H9 (cell line): Measurements from ENCODE around the gene OXSR1. TPM values are rescaled to one million over a fixed set of nuclear protein-coding genes. Genes with fewer than 3 reads are reported as not detected.

Experiments used
- DNase-seq: peaks from one replicate; pipeline ENCODE4 v3.0.0-alpha.2; 2017
- H2AFZ ChIP-seq: one replicate; pipeline ENCODE4 v1.6.1; 2013; ENCODE audit warnings: mild to moderate bottlenecking, low read length, control low read depth, moderate library complexity
- H2AK5ac ChIP-seq: 2 replicates; pipeline ENCODE4 v1.6.1; 2013; ENCODE audit warnings: low read length, control low read depth, mixed read lengths; ENCODE audit not compliant: insufficient read length
- H2BK120ac ChIP-seq: one replicate; pipeline ENCODE4 v1.6.1; 2013; ENCODE audit warnings: low read depth, mild to moderate bottlenecking, low read length, control low read depth, inconsistent platforms; ENCODE audit not compliant: poor library complexity, severe bottlenecking
- H2BK12ac ChIP-seq: 2 replicates; pipeline ENCODE4 v1.6.1; 2013; ENCODE audit warnings: low read length, control low read depth, mixed read lengths, low read depth; ENCODE audit not compliant: insufficient read length
- H2BK15ac ChIP-seq: 2 replicates; pipeline ENCODE4 v1.6.1; 2013; ENCODE audit warnings: low read depth, low read length, control low read depth
- H2BK20ac ChIP-seq: one replicate; pipeline ENCODE4 v1.6.1; 2013; ENCODE audit warnings: low read depth, mild to moderate bottlenecking, low read length, control low read depth, inconsistent platforms; ENCODE audit not compliant: poor library complexity, severe bottlenecking
- H2BK5ac ChIP-seq: 2 replicates; pipeline ENCODE4 v1.6.1; 2013; ENCODE audit warnings: low read length, control low read depth, mixed read lengths; ENCODE audit not compliant: insufficient read length
- H3K14ac ChIP-seq: 2 replicates; pipeline ENCODE4 v1.6.1; 2013; ENCODE audit warnings: low read length, control low read depth; ENCODE audit not compliant: insufficient read depth
- H3K18ac ChIP-seq: 2 replicates; pipeline ENCODE4 v1.6.1; 2013; ENCODE audit warnings: low read depth, mild to moderate bottlenecking, mixed read lengths, low read length, control low read depth; ENCODE audit not compliant: insufficient read length
- H3K23ac ChIP-seq: 2 replicates; pipeline ENCODE4 v1.6.1; 2013; ENCODE audit warnings: low read length, control low read depth, mixed read lengths, low read depth; ENCODE audit not compliant: insufficient read length
- H3K23me2 ChIP-seq: 2 replicates; pipeline ENCODE4 v1.6.1; 2013; ENCODE audit warnings: low read depth, mild to moderate bottlenecking, mixed read lengths, low read length, control low read depth; ENCODE audit not compliant: insufficient read length, poor library complexity, severe bottlenecking
- H3K27ac ChIP-seq: 2 replicates; pipeline ENCODE4 v1.5.1; 2013; ENCODE audit warnings: low read length, control low read depth, mixed read lengths, low read depth; ENCODE audit not compliant: insufficient read length
- H3K27me3 ChIP-seq: 2 replicates; pipeline ENCODE4 v1.6.1; 2013; ENCODE audit warnings: low read length, control low read depth, inconsistent platforms; ENCODE audit not compliant: insufficient read depth
- H3K4ac ChIP-seq: 2 replicates; pipeline ENCODE4 v1.6.1; 2013; ENCODE audit warnings: low read depth, mild to moderate bottlenecking, control low read depth, inconsistent platforms, low read length, moderate library complexity
- H3K4me1 ChIP-seq: 2 replicates; pipeline ENCODE4 v1.6.1; 2013; ENCODE audit warnings: low read length, control low read depth, inconsistent platforms; ENCODE audit not compliant: insufficient read depth
- H3K4me2 ChIP-seq: 2 replicates; pipeline ENCODE4 v1.6.1; 2013; ENCODE audit warnings: low read length, control low read depth, mixed read lengths; ENCODE audit not compliant: insufficient read length, insufficient read depth
- H3K56ac ChIP-seq: 2 replicates; pipeline ENCODE4 v1.6.1; 2013; ENCODE audit warnings: low read depth, mild to moderate bottlenecking, mixed read lengths, low read length, control low read depth; ENCODE audit not compliant: insufficient read length
- H3K79me1 ChIP-seq: 2 replicates; pipeline ENCODE4 v1.6.1; 2013; ENCODE audit warnings: low read depth, mild to moderate bottlenecking, moderate library complexity, low read length, control low read depth, inconsistent platforms; ENCODE audit not compliant: insufficient read depth, poor library complexity, severe bottlenecking
- H3K79me2 ChIP-seq: 2 replicates; pipeline ENCODE4 v1.6.1; 2013; ENCODE audit warnings: low read length, control low read depth, inconsistent platforms; ENCODE audit not compliant: insufficient read depth
- H3K9ac ChIP-seq: 2 replicates; pipeline ENCODE4 v1.6.1; 2013; ENCODE audit warnings: low read length, control low read depth, mixed read lengths; ENCODE audit not compliant: insufficient read length; ENCODE audit errors: extremely low read depth
- H3K9me3 ChIP-seq: one replicate; pipeline ENCODE4 v1.6.1; 2013; ENCODE audit warnings: low read depth, low read length, inconsistent platforms; ENCODE audit not compliant: control insufficient read depth
- H3T11ph ChIP-seq: one replicate; pipeline ENCODE4 v1.6.1; 2013; ENCODE audit warnings: mild to moderate bottlenecking, low read length, control low read depth, inconsistent platforms
- H4K20me1 ChIP-seq: one replicate; pipeline ENCODE4 v1.6.1; 2013; ENCODE audit not compliant: control insufficient read depth, insufficient read length, insufficient read depth
- H4K5ac ChIP-seq: 2 replicates; pipeline ENCODE4 v1.6.1; 2013; ENCODE audit warnings: low read depth, mild to moderate bottlenecking, mixed read lengths, low read length, control low read depth; ENCODE audit not compliant: insufficient read length
- H4K8ac ChIP-seq: replicated peaks from 2 replicates; pipeline ENCODE4 v1.6.1; 2013; ENCODE audit warnings: low read length, control low read depth, mixed read lengths, low read depth; ENCODE audit not compliant: insufficient read length
- H4K91ac ChIP-seq: 2 replicates; pipeline ENCODE4 v1.6.1; 2013; ENCODE audit warnings: low read depth, mild to moderate bottlenecking, moderate library complexity, mixed read lengths, low read length, control low read depth; ENCODE audit not compliant: insufficient read length
- H3K27ac Mint-ChIP-seq, 3 experiments: 2 replicates in 2 of 3; 3 replicates in 1 of 3; pipeline ENCODE4 v1.8.0; 2020 to 2021; ENCODE audit warnings: mixed read lengths in 3 of 3, mild to moderate bottlenecking in 1 of 3, moderate library complexity in 1 of 3
- H3K27me3 Mint-ChIP-seq: 2 replicates; pipeline ENCODE4 v1.8.0; 2021; ENCODE audit warnings: low read depth, mild to moderate bottlenecking, moderate library complexity, mixed read lengths
- H3K36me3 Mint-ChIP-seq, 3 experiments: 2 replicates in 2 of 3; 3 replicates in 1 of 3; pipeline ENCODE4 v1.8.0; 2020 to 2021; ENCODE audit warnings: low read depth in 3 of 3, mixed read lengths in 3 of 3; ENCODE audit not compliant: insufficient read depth in 1 of 3
- H3K4me1 Mint-ChIP-seq, 2 experiments: 2 replicates each; pipeline ENCODE4 v1.8.0; 2020; ENCODE audit warnings: mixed read lengths in 2 of 2
- H3K4me3 Mint-ChIP-seq, 2 experiments: 2 replicates in 1 of 2; 3 replicates in 1 of 2; pipeline ENCODE4 v1.8.0; 2020 to 2021; ENCODE audit warnings: mild to moderate bottlenecking in 2 of 2, mixed read lengths in 2 of 2, moderate library complexity in 1 of 2
- H3K9me3 Mint-ChIP-seq, 2 experiments: 2 replicates in 1 of 2; 3 replicates in 1 of 2; pipeline ENCODE4 v1.8.0; 2020; ENCODE audit warnings: mild to moderate bottlenecking in 2 of 2, mixed read lengths in 2 of 2, moderate library complexity in 1 of 2
- CTCF ChIP-seq: fragments of 200-600 bp; sonication (generic); conservative IDR thresholded peaks from 3 replicates; pipeline ENCODE4 v1.8.0; 2021; ENCODE audit warnings: antibody characterized with exemption, mild to moderate bottlenecking
- total RNA-seq: library from RNA; stranded (reverse); gene quantifications from 2 replicates; pipeline ENCODE4 v1.2.1, GENCODE V29; 2021

Gene OXSR1
- total RNA-seq, 1 experiment from 2014 or later = 54.1 TPM

- H3K56ac ChIP-seq = no peak overlapping the region
- H2BK20ac ChIP-seq = no peak overlapping the region
- Mint-ChIP-seq H3K27ac (no peak overlapping the region), H3K27me3 (no peaks in the 10 kb centered on the region), H3K4me3 (no peak overlapping the region), H3K9me3 (no peaks in the 10 kb centered on the region), H3K4me1 (peaks cover 0 to 3% of the 10 kb centered on the region in 2 experiments; a peak in 1 of 4 replicates), H3K36me3 (peaks cover 16 to 51% (median 50%) of the 10 kb centered on the region in 3 experiments; a peak in 6 of 7 replicates)
- no peak overlapping the region for H3K4me2 ChIP-seq
- no peak overlapping the region for H2AK5ac ChIP-seq
- H4K91ac ChIP-seq = no peak overlapping the region
- no peaks in the 10 kb centered on the region for H3K4me1 ChIP-seq
- no peak overlapping the region for H4K8ac ChIP-seq
- no peak overlapping the region for H3K18ac ChIP-seq
- no peaks in the 10 kb centered on the region for H3K79me2 ChIP-seq
- no peak overlapping the region for H4K5ac ChIP-seq
- H2BK120ac ChIP-seq = no peak overlapping the region
- H3K23me2 ChIP-seq = no peaks in the 10 kb centered on the region
- H3K23ac ChIP-seq = no peak overlapping the region
- H3K27me3 ChIP-seq = no peaks in the 10 kb centered on the region
- no peak overlapping the region for H3K4ac ChIP-seq
- no peak overlapping the region for H2AFZ ChIP-seq
- H3K79me1 ChIP-seq = no peaks in the 10 kb centered on the region
- no peak overlapping the region for H3T11ph ChIP-seq
- no peak overlapping the region for H3K9ac ChIP-seq
- no peaks in the 10 kb centered on the region for H4K20me1 ChIP-seq
- H3K14ac ChIP-seq = no peak overlapping the region
- no peak overlapping the region for H2BK12ac ChIP-seq
- H2BK15ac ChIP-seq = no peak overlapping the region
- H3K27ac ChIP-seq = no peak overlapping the region
- TF ChIP-seq CTCF = no peak
- DNase-seq = no peak
- H3K9me3 ChIP-seq = no peaks in the 10 kb centered on the region
- H2BK5ac ChIP-seq = no peak overlapping the region
These were observed 82.2 kb downstream of the OXSR1 start for GRCh38 chr3:38247366-38248035.
